Tibial artery (tissue), 4 donors: ENCODE results near the gene GREB1L.

ENCODE experiments used
- DNase-seq, 2 donors: peaks; one replicate each; pipeline ENCODE4 v3.0.0-alpha.2; 2019
- H3K27ac ChIP-seq, 2 donors: fragments of 200-600 bp; sonication (generic) in 1 of 2; 1 replicate in 1 of 2; 2 replicates in 1 of 2; pipeline ENCODE4 v1.5.1; 2018 to 2019; ENCODE audit warnings: mild to moderate bottlenecking in 1 of 2
- H3K27me3 ChIP-seq, 2 donors: fragments of 200-600 bp; sonication (generic) in 1 of 2; one replicate each; pipeline versions ENCODE4 v1.5.1 to v1.6.0; 2016 to 2019
- H3K36me3 ChIP-seq, 3 donors: fragments of 200-600 bp; sonication (generic) in 2 of 3; one replicate each; pipeline ENCODE4 v1.5.1; 2016 to 2019; ENCODE audit warnings: mild to moderate bottlenecking in 2 of 3
- H3K4me1 ChIP-seq, 4 donors: fragments of 200-600 bp; sonication (generic) in 2 of 4; 1 replicate in 3 of 4; 2 replicates in 1 of 4; pipeline ENCODE4 v1.5.1; 2016 to 2019
- H3K4me3 ChIP-seq, 2 donors: fragments of 200-600 bp; sonication (generic) in 1 of 2; 1 replicate in 1 of 2; 2 replicates in 1 of 2; pipeline ENCODE4 v1.5.1; 2018 to 2019; ENCODE audit warnings: mild to moderate bottlenecking in 2 of 2
- H3K9me3 ChIP-seq, 3 donors: fragments of 200-600 bp; sonication (generic) in 1 of 3; one replicate each; pipeline ENCODE4 v1.5.1; 2016 to 2019
- intact Hi-C: fragments of 100-400 bp; cut with DNase I; formaldehyde crosslinking; loops from one replicate; pipeline ENCODE4 v1.15.0; 2023; ENCODE audit warnings: low total_unique reads
- TF ChIP-seq, protein P1 (sequence below), 2 experiments: fragments of 200-600 bp in 1 of 2; fragments of 450-650 bp in 1 of 2; IDR thresholded peaks; one replicate each; pipeline ENCODE4 v1.5.1; 2017 to 2019; ENCODE audit warnings: antibody characterized with exemption in 2 of 2, mild to moderate bottlenecking in 1 of 2, moderate library complexity in 1 of 2

GREB1L gene

DNA sequence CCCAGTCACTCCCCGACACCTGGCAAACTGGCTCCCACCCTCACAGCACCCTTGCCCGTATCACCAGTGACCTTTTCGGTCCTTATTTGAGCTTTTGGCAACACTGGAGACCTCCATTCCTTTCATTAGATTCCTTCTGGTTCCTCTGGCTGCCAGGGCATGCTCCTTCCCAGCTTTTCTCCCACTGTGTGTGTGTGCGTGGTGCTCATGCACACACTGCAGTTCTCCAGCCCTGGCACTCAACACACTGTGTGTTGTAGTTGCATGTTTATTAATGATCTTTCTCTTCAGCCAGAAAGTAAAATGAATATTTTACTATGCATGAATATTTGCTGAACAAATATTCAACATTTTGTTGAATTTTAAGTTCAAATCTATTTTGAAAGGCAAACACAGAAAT lies 219.4 kb downstream of the GREB1L start:
- Histone ChIP-seq H3K4me1 (peaks cover 0 to 77% (median 16%) of the 10 kb centered on the region in 4 donors), H3K4me3 (no peak overlapping the region), H3K9me3 (no peaks in the 10 kb centered on the region), H3K27ac (peak overlapping the region; percentile 63 to 70), H3K36me3 (no peaks in the 10 kb centered on the region), H3K27me3 (no peaks in the 10 kb centered on the region)
- no peak for DNase-seq
- intact Hi-C loops: no loop called here
- TF ChIP-seq, protein P1, sequence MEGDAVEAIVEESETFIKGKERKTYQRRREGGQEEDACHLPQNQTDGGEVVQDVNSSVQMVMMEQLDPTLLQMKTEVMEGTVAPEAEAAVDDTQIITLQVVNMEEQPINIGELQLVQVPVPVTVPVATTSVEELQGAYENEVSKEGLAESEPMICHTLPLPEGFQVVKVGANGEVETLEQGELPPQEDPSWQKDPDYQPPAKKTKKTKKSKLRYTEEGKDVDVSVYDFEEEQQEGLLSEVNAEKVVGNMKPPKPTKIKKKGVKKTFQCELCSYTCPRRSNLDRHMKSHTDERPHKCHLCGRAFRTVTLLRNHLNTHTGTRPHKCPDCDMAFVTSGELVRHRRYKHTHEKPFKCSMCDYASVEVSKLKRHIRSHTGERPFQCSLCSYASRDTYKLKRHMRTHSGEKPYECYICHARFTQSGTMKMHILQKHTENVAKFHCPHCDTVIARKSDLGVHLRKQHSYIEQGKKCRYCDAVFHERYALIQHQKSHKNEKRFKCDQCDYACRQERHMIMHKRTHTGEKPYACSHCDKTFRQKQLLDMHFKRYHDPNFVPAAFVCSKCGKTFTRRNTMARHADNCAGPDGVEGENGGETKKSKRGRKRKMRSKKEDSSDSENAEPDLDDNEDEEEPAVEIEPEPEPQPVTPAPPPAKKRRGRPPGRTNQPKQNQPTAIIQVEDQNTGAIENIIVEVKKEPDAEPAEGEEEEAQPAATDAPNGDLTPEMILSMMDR (IDR thresholded peaks at IDR 0.05): no peak

DNA sequence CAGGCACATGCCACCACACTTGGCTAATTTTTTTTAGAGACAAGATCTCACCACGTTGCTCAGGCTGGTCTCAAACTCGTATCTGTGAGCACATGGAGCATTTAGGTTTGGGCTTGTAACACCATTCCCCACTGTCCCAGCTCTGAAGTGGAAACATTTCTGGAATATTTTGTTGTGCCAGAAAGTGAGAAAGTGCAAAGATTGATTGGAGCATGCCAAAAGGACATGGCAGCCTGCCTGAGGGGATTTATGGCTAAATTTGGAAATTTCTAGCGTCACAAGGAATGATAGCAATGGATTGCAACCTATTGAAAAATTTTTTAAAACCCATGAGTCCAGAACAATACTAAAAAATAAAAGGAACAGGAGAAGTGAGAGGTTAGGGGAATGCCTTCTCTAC lies 221.7 kb downstream of the GREB1L start:
- H3K36me3 ChIP-seq: no peaks in the 10 kb centered on the region
- intact Hi-C loops: no loop called here
- TF ChIP-seq, protein P1 (IDR thresholded peaks at IDR 0.05): no peak
- peak in 1 of 2 donors; percentile 75 for DNase-seq
- no peaks in the 10 kb centered on the region for H3K9me3 ChIP-seq
- peaks cover 0 to 55% (median 8%) of the 10 kb centered on the region in 4 donors for H3K4me1 ChIP-seq
- peak overlapping the region; percentile 38 to 58 for H3K27ac ChIP-seq
- H3K27me3 ChIP-seq: no peaks in the 10 kb centered on the region
- H3K4me3 ChIP-seq: no peak overlapping the region

DNA sequence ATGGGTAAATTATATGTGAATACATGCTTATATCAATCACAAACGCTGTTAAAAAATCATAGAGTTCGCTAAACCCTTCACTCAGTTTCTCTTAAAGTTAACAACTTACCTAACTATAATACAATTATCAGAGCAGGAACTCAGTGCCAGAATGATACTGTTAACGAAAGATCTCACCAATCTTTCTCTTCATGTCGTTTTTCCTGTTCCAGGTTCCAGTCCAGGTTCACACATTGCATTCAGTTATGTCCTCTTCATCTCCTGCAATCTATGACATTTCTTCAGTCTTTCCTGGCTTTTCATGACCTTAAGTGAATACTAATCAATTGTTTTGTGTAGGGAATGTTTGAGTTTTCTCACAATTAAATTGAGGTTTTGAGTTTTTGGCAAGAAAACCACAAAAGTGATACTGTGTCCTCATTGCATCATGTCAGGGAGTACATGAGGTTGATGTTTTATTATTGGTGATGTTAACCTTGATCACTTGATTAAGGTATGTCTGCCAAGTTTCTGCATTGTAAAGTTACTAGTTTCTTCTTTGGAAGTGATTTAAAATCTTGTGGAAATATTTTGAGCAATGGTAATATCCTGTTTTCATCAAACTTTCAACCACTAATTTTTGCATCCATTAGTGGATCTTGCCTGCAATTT lies 226.6 kb downstream of the GREB1L start:
- Histone ChIP-seq H3K4me1 (peaks cover 0 to 10% (median 2%) of the 10 kb centered on the region in 4 donors), H3K4me3 (no peak overlapping the region), H3K36me3 (no peaks in the 10 kb centered on the region), H3K27ac (no peak overlapping the region), H3K9me3 (no peaks in the 10 kb centered on the region), H3K27me3 (no peaks in the 10 kb centered on the region)
- intact Hi-C loops: no loop called here
- DNase-seq: no peak
- TF ChIP-seq, protein P1 (IDR thresholded peaks at IDR 0.05): no peak

DNA sequence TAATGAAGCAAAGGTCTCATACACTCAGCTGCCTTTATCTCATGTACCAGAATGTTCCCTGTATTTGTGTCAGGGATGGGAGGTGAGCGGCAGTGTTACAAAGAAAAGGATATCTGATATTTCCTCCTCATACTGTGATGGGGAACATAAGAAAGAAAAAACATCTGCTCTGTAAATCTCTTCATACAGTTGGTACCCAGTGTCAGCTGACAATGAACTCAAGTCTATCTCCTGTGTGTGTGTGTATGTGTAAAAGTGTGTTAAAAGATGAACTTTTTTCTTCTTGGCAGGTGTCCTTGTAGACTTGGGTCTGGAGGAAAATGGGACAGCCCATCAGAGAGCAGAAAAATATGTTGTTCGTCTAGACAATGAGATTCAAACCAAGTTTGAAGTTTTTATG lies 230.7 kb downstream of the GREB1L start:
- DNase-seq: no peak
- no peaks in the 10 kb centered on the region for H3K36me3 ChIP-seq
- intact Hi-C loops: no loop called here
- TF ChIP-seq, protein P1 (IDR thresholded peaks at IDR 0.05): no peak
- no peaks in the 10 kb centered on the region for H3K4me1 ChIP-seq
- no peaks in the 10 kb centered on the region for H3K27me3 ChIP-seq
- no peak overlapping the region for H3K4me3 ChIP-seq
- H3K9me3 ChIP-seq: no peaks in the 10 kb centered on the region
- no peak overlapping the region for H3K27ac ChIP-seq

DNA sequence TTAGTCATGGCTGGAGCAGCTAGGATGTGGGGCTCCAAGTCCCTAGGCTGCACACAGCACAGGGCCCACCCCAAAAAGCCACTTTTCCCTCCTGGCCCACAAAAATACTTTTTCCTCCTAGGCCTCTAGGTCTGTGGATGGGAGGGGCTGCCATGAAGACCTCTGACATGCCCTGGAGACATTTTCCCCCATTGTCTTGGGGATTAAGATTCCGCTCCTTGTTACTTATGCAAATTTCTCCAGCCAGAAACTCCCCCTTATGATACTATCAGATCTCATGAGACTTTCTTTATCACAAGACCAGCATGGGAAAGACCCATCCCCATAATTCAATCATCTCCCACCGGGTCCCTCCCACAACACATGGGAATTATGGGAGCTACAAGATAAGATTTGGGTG lies 232.6 kb downstream of the GREB1L start:
- no peak overlapping the region for H3K27ac ChIP-seq
- no peaks in the 10 kb centered on the region for H3K9me3 ChIP-seq
- H3K27me3 ChIP-seq: no peaks in the 10 kb centered on the region
- H3K4me1 ChIP-seq: no peaks in the 10 kb centered on the region
- H3K4me3 ChIP-seq: no peak overlapping the region
- no peaks in the 10 kb centered on the region for H3K36me3 ChIP-seq
- DNase-seq: no peak
- intact Hi-C loops: no loop called here
- TF ChIP-seq, protein P1 (IDR thresholded peaks at IDR 0.05): no peak

DNA sequence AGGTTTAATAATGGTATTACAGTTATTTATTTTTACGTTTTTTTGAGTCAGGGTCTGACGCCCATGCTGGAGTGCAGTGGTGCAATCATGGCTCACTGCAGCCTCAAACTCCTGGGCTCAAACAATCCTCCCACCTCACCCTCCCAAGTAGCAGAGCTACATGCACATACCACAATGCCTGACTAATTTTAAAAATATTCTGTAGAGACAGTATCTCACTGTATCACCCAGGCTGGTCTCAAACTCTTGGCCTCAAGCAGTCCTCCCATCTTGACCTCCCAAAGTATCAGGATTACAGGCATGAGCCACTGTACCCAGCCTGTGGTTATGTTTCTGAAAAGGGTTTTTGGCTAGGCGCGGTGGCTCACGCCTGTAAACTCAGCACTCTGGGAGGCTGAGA lies 237.7 kb downstream of the GREB1L start:
- DNase-seq: no peak
- Histone ChIP-seq H3K27ac (no peak overlapping the region), H3K36me3 (no peaks in the 10 kb centered on the region), H3K9me3 (no peaks in the 10 kb centered on the region), H3K27me3 (no peaks in the 10 kb centered on the region), H3K4me3 (no peak overlapping the region), H3K4me1 (peaks cover 0 to 15% (median 0%) of the 10 kb centered on the region in 4 donors)
- TF ChIP-seq, protein P1 (IDR thresholded peaks at IDR 0.05): no peak
- intact Hi-C loops: no loop called here
